Liver (tissue), 9 donors: Measurements from ENCODE around the gene LMTK3. TPM values are rescaled to one million over a fixed set of nuclear protein-coding genes. Genes with fewer than 3 reads are reported as not detected.

Experiments used
- DNase-seq: peaks from one replicate; pipeline ENCODE4 v3.0.0-alpha.2; 2017; ENCODE audit warnings: low spot score
- H3K27ac ChIP-seq, 2 donors: one replicate each; pipeline ENCODE4 v1.7.0; 2013; ENCODE audit warnings: inconsistent platforms in 2 of 2, low read length in 2 of 2, control low read depth in 1 of 2, low read depth in 1 of 2, mild to moderate bottlenecking in 1 of 2
- H3K27me3 ChIP-seq, 4 donors: one replicate each; pipeline versions ENCODE4 v1.6.1 to v1.7.0; 2013; ENCODE audit warnings: low read length in 3 of 4, inconsistent platforms in 1 of 4, mild to moderate bottlenecking in 1 of 4, moderate library complexity in 1 of 4; ENCODE audit not compliant: control insufficient read depth in 4 of 4, insufficient read depth in 4 of 4
- H3K36me3 ChIP-seq, 4 donors: one replicate each; pipeline versions ENCODE4 v1.6.1 to v1.7.0; 2013; ENCODE audit warnings: low read length in 3 of 4, mild to moderate bottlenecking in 3 of 4, low read depth in 1 of 4, moderate library complexity in 1 of 4; ENCODE audit not compliant: control insufficient read depth in 4 of 4, insufficient read depth in 3 of 4
- H3K4me1 ChIP-seq, 4 donors: one replicate each; pipeline versions ENCODE4 v1.6.1 to v1.7.0; 2013; ENCODE audit warnings: low read length in 3 of 4, mild to moderate bottlenecking in 3 of 4, moderate library complexity in 1 of 4; ENCODE audit not compliant: control insufficient read depth in 4 of 4, insufficient read depth in 4 of 4
- H3K4me3 ChIP-seq, 3 donors: one replicate each; pipeline versions ENCODE4 v1.6.1 to v1.7.0; 2013; ENCODE audit warnings: low read length in 3 of 3, control low read depth in 1 of 3, low read depth in 1 of 3, mild to moderate bottlenecking in 1 of 3
- H3K9ac ChIP-seq, 2 donors: one replicate each; pipeline ENCODE4 v1.7.0; 2013; ENCODE audit warnings: low read length in 2 of 2, mild to moderate bottlenecking in 2 of 2, moderate library complexity in 2 of 2, control low read depth in 1 of 2, low read depth in 1 of 2
- H3K9me3 ChIP-seq, 4 donors: one replicate each; pipeline versions ENCODE4 v1.6.1 to v1.7.0; 2013; ENCODE audit warnings: low read length in 3 of 4; ENCODE audit not compliant: control insufficient read depth in 4 of 4
- ATF3 ChIP-seq: IDR thresholded peaks from 2 replicates; pipeline ENCODE4 v1.6.1; 2016; ENCODE audit warnings: antibody characterized with exemption
- EGR1 ChIP-seq, 2 donors: IDR thresholded peaks; 2 replicates each; pipeline ENCODE4 v1.6.1; 2016 to 2018; ENCODE audit warnings: antibody characterized with exemption in 2 of 2, low read depth in 2 of 2
- FOXA2 ChIP-seq: IDR thresholded peaks from 2 replicates; pipeline ENCODE4 v1.6.1; 2016; ENCODE audit warnings: antibody characterized with exemption
- GABPA ChIP-seq, 2 donors: IDR thresholded peaks in 1 of 2; conservative IDR thresholded peaks in 1 of 2; 2 replicates each; pipeline ENCODE4 v1.6.1; 2016; ENCODE audit warnings: antibody characterized with exemption in 2 of 2, mild to moderate bottlenecking in 1 of 2, moderate library complexity in 1 of 2
- HNF4A ChIP-seq, 2 donors: conservative IDR thresholded peaks; 2 replicates each; pipeline ENCODE4 v1.6.1; 2016; ENCODE audit warnings: antibody characterized with exemption in 2 of 2, mild to moderate bottlenecking in 2 of 2
- HNF4G ChIP-seq: IDR thresholded peaks from 2 replicates; pipeline ENCODE4 v1.6.1; 2016; ENCODE audit warnings: antibody characterized with exemption
- MAX ChIP-seq: IDR thresholded peaks from 2 replicates; pipeline ENCODE4 v1.6.1; 2016; ENCODE audit warnings: antibody characterized with exemption
- NR2F2 ChIP-seq: IDR thresholded peaks from 2 replicates; pipeline ENCODE4 v1.6.1; 2016; ENCODE audit warnings: antibody characterized with exemption
- REST ChIP-seq: IDR thresholded peaks from 2 replicates; pipeline ENCODE4 v1.6.1; 2016; ENCODE audit warnings: antibody characterized with exemption, mild to moderate bottlenecking
- SP1 ChIP-seq: IDR thresholded peaks from 2 replicates; pipeline ENCODE4 v1.6.1; 2018; ENCODE audit warnings: antibody characterized with exemption, mild to moderate bottlenecking
- TAF1 ChIP-seq: conservative IDR thresholded peaks from 2 replicates; pipeline ENCODE4 v1.6.1; 2016; ENCODE audit warnings: antibody characterized with exemption, mild to moderate bottlenecking
- YY1 ChIP-seq: IDR thresholded peaks from 2 replicates; pipeline ENCODE4 v1.6.1; 2016; ENCODE audit warnings: antibody characterized with exemption, mild to moderate bottlenecking
- WGBS: extraction: QIAGEN DNeasy Blood & Tissue Kit; methylation state at CpG from one replicate; pipeline ENCODE4 v1.1.7; 2013; 5-methylcytosine and 5-hydroxymethylcytosine counted together
- polyA plus RNA-seq, 2 donors: library from polyadenylated mRNA; stranded (reverse) in 1 of 2; unstranded in 1 of 2; fragments of 200-250 nt in 1 of 2; fragments of >200 nt in 1 of 2; fragmentation: Nextera tagmentation in 1 of 2; extraction: Ambion mirVana in 1 of 2; gene quantifications; one replicate each; pipeline versions ENCODE4 v1.2.1 to v1.2.3, GENCODE V29; 2013 to 2015
- total RNA-seq, 2 donors: library from RNA; depleted of rRNA; stranded (reverse); fragments of >200 nt; gene quantifications; one replicate each; pipeline ENCODE4 v1.2.3, GENCODE V29; 2014
- TF ChIP-seq, protein P1 (sequence below): fragments of 150-350 bp; IDR thresholded peaks from 2 replicates; pipeline ENCODE4 v1.5.1; 2017; ENCODE audit warnings: improper control_type of control experiment, low read depth, low read length; ENCODE audit not compliant: missing input control
- TF ChIP-seq, protein P2 (sequence below): IDR thresholded peaks from 2 replicates; pipeline ENCODE4 v1.6.1; 2016; ENCODE audit warnings: antibody characterized with exemption
- donor health status: healthy.
- donor health status: healthy.
- donor health status: healthy.
- donor health status: healthy.
- donor health status: healthy.

The LMTK3 gene
- total and polyA plus RNA-seq, 4 donors, result 0.08 TPM; not detected in 2

DNA sequence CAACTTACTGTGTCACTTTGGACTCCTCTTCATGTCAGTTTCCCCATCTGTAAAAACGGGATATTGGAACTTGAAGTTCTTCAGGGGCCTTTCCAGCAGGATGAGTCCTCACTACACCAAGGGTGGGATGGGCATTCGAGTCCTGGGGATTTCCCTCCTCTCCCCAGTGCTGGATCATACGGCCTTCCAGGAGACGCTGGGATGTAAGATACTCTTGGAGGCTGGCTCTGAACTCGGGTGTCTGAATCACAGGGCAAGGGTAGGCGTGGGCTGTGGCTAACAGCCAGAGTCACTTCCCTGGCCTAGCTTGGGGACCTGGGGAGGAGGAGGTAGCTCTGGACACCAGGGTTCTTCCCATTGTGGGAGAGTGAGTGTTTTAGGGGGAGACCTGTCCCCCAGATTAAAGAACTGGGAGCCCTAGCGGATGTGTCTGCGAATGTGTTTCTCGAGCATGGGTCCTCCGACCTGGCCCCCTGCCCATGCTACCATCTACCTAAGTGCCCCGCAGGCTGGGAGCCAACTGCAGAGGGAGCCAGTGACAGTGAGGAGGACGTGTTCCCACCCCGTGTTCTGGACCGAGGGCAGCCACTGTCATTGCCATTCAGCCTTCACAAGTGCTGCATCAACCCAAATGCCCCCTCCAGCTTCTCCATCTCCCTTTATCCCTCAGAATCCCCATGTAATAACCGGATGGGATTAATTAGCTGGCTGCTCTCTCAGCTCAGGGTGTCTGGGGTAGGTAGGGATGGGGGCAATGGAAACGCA lies 44.9 kb downstream of the LMTK3 start:
- Histone ChIP-seq H3K9me3 (no peaks in the 10 kb centered on the region), H3K36me3 (peaks cover 0 to 10% (median 5%) of the 10 kb centered on the region in 4 donors), H3K4me1 (peaks cover 4 to 16% (median 12%) of the 10 kb centered on the region in 4 donors), H3K9ac (no peak overlapping the region), H3K27ac (no peak overlapping the region), H3K27me3 (no peaks in the 10 kb centered on the region), H3K4me3 (no peak overlapping the region)
- TF ChIP-seq GABPA (IDR thresholded peaks at IDR 0.05 in 1 of 2, conservative IDR thresholded peaks at IDR 0.05 in 1 of 2), result no peak
- TF ChIP-seq, protein P1, sequence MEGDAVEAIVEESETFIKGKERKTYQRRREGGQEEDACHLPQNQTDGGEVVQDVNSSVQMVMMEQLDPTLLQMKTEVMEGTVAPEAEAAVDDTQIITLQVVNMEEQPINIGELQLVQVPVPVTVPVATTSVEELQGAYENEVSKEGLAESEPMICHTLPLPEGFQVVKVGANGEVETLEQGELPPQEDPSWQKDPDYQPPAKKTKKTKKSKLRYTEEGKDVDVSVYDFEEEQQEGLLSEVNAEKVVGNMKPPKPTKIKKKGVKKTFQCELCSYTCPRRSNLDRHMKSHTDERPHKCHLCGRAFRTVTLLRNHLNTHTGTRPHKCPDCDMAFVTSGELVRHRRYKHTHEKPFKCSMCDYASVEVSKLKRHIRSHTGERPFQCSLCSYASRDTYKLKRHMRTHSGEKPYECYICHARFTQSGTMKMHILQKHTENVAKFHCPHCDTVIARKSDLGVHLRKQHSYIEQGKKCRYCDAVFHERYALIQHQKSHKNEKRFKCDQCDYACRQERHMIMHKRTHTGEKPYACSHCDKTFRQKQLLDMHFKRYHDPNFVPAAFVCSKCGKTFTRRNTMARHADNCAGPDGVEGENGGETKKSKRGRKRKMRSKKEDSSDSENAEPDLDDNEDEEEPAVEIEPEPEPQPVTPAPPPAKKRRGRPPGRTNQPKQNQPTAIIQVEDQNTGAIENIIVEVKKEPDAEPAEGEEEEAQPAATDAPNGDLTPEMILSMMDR, result no peak
- TF ChIP-seq ATF3, result no peak
- TF ChIP-seq HNF4G, result no peak
- TF ChIP-seq MAX, result no peak
- TF ChIP-seq SP1, result no peak
- TF ChIP-seq NR2F2, result no peak
- TF ChIP-seq TAF1, result no peak
- no peak for TF ChIP-seq HNF4A (conservative IDR thresholded peaks at IDR 0.05)
- TF ChIP-seq REST, result no peak
- DNase-seq, result no peak
- WGBS, result 78% methylated on average over 16 of the region's 16 CpGs

DNA sequence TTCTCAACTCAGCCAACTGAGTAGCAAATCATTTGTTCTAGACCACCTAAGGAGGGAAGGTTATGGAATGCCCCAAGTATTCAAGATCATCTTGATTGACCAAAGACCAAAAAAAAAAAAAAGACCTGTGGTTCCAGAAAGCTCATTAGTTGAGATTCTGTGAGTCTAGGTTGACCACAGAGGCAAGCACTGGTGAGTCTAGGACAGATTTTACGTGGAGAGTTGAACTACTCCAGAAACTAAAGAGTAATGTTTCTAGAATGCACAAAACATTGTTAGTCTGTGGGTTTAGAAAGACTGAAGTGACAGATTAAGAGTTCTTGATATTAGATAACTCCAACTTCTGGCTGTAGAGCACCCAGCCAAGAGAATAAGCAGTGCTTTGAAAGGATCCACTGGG lies 46.4 kb downstream of the LMTK3 start:
- TF ChIP-seq EGR1 (IDR thresholded peaks at IDR 0.05; ENCODE audit: low read depth in 2 of 2) (no peak), TAF1 (no peak), FOXA2 (no peak), REST (no peak), GABPA (IDR thresholded peaks at IDR 0.05 in 1 of 2, conservative IDR thresholded peaks at IDR 0.05 in 1 of 2) (no peak), NR2F2 (no peak), YY1 (no peak), MAX (no peak)
- TF ChIP-seq, protein P1, result no peak
- TF ChIP-seq, protein P2, sequence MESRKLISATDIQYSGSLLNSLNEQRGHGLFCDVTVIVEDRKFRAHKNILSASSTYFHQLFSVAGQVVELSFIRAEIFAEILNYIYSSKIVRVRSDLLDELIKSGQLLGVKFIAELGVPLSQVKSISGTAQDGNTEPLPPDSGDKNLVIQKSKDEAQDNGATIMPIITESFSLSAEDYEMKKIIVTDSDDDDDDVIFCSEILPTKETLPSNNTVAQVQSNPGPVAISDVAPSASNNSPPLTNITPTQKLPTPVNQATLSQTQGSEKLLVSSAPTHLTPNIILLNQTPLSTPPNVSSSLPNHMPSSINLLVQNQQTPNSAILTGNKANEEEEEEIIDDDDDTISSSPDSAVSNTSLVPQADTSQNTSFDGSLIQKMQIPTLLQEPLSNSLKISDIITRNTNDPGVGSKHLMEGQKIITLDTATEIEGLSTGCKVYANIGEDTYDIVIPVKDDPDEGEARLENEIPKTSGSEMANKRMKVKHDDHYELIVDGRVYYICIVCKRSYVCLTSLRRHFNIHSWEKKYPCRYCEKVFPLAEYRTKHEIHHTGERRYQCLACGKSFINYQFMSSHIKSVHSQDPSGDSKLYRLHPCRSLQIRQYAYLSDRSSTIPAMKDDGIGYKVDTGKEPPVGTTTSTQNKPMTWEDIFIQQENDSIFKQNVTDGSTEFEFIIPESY, result no peak
- no peak overlapping the region for H3K27ac ChIP-seq
- peaks cover 2 to 9% (median 7%) of the 10 kb centered on the region in 4 donors for H3K4me1 ChIP-seq
- no peaks in the 10 kb centered on the region for H3K36me3 ChIP-seq
- no peaks in the 10 kb centered on the region for H3K27me3 ChIP-seq
- WGBS, result 96% methylated on average over 1 of the region's 1 CpG
- DNase-seq, result no peak
- H3K4me3 ChIP-seq, result no peak overlapping the region
- no peak overlapping the region for H3K9ac ChIP-seq
- no peaks in the 10 kb centered on the region for H3K9me3 ChIP-seq
